Measurements from ENCODE around the gene KRTAP5-3.

DNA sequence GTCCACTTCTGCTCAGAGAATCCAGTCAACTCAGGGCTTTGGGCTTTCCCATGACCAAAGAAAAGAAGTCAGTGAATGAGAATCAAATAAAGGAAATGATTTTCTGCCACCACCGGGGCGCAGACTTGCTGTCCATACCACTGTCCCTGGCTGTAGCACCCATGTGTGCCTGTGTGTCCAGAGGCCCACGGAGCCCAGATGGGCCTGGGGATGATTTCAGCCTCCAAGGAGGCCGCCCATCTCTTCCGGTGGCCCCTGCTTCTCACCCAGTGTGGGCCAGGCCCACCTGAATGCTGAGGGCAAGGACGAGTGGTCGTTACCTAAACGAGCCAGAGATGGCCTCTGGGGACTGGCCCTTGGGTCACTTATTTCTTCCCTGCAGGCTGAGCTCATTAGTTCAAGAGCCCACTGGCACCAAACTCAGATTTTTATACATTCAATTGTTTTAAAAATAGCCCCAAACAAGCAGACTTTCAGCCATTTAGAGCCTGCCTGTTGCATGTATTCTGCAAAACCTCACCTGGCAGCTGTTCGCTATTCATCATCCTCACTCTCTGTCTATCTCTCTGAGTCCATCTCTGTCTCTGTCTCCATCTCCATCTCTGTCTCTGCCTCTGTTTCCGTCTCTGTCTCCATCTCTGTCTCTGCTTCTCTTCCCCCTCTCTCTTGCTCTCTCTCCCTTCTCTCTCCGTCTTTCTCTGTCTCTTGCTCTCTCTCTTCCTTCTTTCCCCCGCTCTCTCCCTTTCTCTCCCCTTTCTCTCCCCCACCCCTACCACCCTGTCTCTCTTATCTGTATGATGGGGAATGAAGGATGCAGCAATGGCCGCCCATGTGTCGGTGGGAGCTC is 45.5 kb upstream of the KRTAP5-3 start:
- no peak for TF ChIP-seq CTCF (IDR thresholded peaks at IDR 0.05)
- no peak for TF ChIP-seq POLR2A (IDR thresholded peaks at IDR 0.05)
